ENCODE data around the gene GPHA2. TPM values are rescaled to one million over a fixed set of nuclear protein-coding genes. Genes with fewer than 3 reads are reported as not detected.

GPHA2 gene
- polyA plus RNA-seq, 1 of the 3 experiments (the other 2 are of a cell fraction): not detected

DNA sequence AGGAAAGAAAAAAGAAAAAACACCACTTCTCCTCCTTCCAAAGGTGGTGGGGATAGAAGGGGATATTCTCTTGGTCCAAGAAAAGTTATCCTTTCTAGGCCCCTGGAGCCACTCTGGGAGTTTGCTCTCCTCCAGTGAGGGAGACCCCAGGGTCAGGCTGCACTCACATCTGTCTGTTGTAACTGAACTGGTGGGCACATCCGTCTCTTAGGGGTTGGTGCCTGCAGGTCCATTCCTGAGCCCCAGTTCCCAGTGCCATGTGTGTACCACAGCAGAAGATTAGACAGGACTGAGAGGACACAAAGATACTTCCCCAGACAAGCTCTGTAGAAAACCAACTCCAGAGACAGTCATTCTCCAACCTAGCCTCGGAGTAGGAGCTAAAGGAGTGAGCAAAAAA is 15.6 kb downstream of the GPHA2 start:
- H3K36me3 ChIP-seq (replicated peaks in 1 of 2; ENCODE audit: control insufficient read depth in 1 of 2, insufficient read depth in 2 of 2, low read length in 1 of 2): no peaks in the 10 kb centered on the region
- no peaks in the 10 kb centered on the region for H3K9me2 ChIP-seq
- no peaks in the 10 kb centered on the region for H3F3A ChIP-seq (replicated peaks; ENCODE audit: insufficient read depth)
- no peak for DNase-seq
- H3K27ac ChIP-seq (ENCODE audit: low read depth in 2 of 2, low read length in 1 of 2): no peak overlapping the region
- POLR2A ChIA-PET: no interaction called here
- no peaks in the 10 kb centered on the region for H3K9me3 ChIP-seq
- peaks cover 22% of the 10 kb centered on the region; the same call in 1 of the 2 replicates for H3K79me2 ChIP-seq (ENCODE audit: insufficient read depth)
- 86% methylated on average over 1 of the region's 2 CpGs for WGBS (ENCODE audit: low lambda C conversion rate)
- no peak overlapping the region for H3K4me3 ChIP-seq (ENCODE audit: low read depth in 2 of 2, low read length in 1 of 2)
- no peak overlapping the region for H3K9ac ChIP-seq
- no peak overlapping the region for H3K4me2 ChIP-seq
- no peak for TF ChIP-seq ELF1 (IDR thresholded peaks at IDR 0.05)
- TF ChIP-seq, protein P1, sequence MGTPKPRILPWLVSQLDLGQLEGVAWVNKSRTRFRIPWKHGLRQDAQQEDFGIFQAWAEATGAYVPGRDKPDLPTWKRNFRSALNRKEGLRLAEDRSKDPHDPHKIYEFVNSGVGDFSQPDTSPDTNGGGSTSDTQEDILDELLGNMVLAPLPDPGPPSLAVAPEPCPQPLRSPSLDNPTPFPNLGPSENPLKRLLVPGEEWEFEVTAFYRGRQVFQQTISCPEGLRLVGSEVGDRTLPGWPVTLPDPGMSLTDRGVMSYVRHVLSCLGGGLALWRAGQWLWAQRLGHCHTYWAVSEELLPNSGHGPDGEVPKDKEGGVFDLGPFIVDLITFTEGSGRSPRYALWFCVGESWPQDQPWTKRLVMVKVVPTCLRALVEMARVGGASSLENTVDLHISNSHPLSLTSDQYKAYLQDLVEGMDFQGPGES (IDR thresholded peaks at IDR 0.05; ENCODE audit: low read depth, low read length): no peak
- no peak for TF ChIP-seq FOSL2 (IDR thresholded peaks at IDR 0.05; ENCODE audit: borderline replicate concordance, low read depth)
- TF ChIP-seq RXRA (IDR thresholded peaks at IDR 0.05; ENCODE audit: borderline replicate concordance, low read depth): no peak
- no peak for TF ChIP-seq GABPA (IDR thresholded peaks at IDR 0.05; ENCODE audit: low read depth)
- no peak for TF ChIP-seq TCF12 (IDR thresholded peaks at IDR 0.05)
- TF ChIP-seq, protein P2, sequence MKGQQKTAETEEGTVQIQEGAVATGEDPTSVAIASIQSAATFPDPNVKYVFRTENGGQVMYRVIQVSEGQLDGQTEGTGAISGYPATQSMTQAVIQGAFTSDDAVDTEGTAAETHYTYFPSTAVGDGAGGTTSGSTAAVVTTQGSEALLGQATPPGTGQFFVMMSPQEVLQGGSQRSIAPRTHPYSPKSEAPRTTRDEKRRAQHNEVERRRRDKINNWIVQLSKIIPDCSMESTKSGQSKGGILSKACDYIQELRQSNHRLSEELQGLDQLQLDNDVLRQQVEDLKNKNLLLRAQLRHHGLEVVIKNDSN (IDR thresholded peaks at IDR 0.05; ENCODE audit: borderline replicate concordance, low read depth): no peak
- TF ChIP-seq JUND (IDR thresholded peaks at IDR 0.05): no peak
- TF ChIP-seq EZH2phosphoT487 (IDR thresholded peaks at IDR 0.05; ENCODE audit: borderline replicate concordance, low read depth): no peak
- no peak for TF ChIP-seq POLR2AphosphoS5 (IDR thresholded peaks at IDR 0.05; ENCODE audit: low read depth, low read length)
- peaks cover 15 to 17% of the 10 kb centered on the region in 2 experiments; a peak in 3 of 4 replicates for H3K4me1 ChIP-seq (ENCODE audit: control insufficient read depth in 1 of 2, insufficient read depth in 2 of 2, low read depth in 1 of 2, low read length in 1 of 2)
- no peak overlapping the region for H2AFZ ChIP-seq (ENCODE audit: low read depth)
- no peaks in the 10 kb centered on the region for H3K27me3 ChIP-seq (ENCODE audit: insufficient read depth)
- CTCF ChIA-PET: interaction anchor here (1.2 to 2.2 kb wide), 2 partner anchors 26 to 32 kb away, joined by 4 to 5 read pairs; no protein-coding TSS in a partner anchor
- H4K20me1 ChIP-seq (ENCODE audit: insufficient read depth): no peaks in the 10 kb centered on the region

DNA sequence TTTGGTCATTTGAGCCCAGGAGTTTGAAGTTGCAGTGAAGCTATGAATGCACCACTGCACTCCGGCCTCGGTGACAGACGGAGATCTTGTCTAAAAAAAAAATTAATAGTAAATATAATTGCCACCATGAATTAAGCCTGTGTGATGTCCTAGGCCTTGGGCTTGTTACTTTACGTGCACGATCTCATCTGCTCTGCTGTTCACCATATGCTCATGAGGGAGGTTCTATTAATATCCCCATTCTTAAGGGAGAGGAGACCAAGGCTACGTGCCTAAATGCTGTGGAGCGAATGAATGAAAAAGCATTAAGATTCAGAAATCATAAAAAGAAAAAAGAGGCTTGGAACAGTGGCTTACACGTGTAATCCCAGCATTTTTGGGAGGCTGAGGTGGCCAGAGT is 16.1 kb downstream of the GPHA2 start:
- Histone ChIP-seq H4K20me1 (ENCODE audit: insufficient read depth) (no peaks in the 10 kb centered on the region), H3K9me3 (no peaks in the 10 kb centered on the region), H3K27ac (ENCODE audit: low read depth in 2 of 2, low read length in 1 of 2) (no peak overlapping the region), H3K36me3 (replicated peaks in 1 of 2; ENCODE audit: control insufficient read depth in 1 of 2, insufficient read depth in 2 of 2, low read length in 1 of 2) (no peaks in the 10 kb centered on the region), H3K9me2 (no peaks in the 10 kb centered on the region), H3K4me3 (ENCODE audit: low read depth in 2 of 2, low read length in 1 of 2) (no peak overlapping the region), H2AFZ (ENCODE audit: low read depth) (no peak overlapping the region), H3K4me1 (ENCODE audit: control insufficient read depth in 1 of 2, insufficient read depth in 2 of 2, low read depth in 1 of 2, low read length in 1 of 2) (peaks cover 15 to 17% of the 10 kb centered on the region in 2 experiments; a peak in 3 of 4 replicates), H3K9ac (no peak overlapping the region), H3K79me2 (ENCODE audit: insufficient read depth) (peaks cover 17% of the 10 kb centered on the region; the same call in 1 of the 2 replicates), H3F3A (replicated peaks; ENCODE audit: insufficient read depth) (no peaks in the 10 kb centered on the region), H3K27me3 (ENCODE audit: insufficient read depth) (no peaks in the 10 kb centered on the region), H3K4me2 (no peak overlapping the region)
- WGBS (ENCODE audit: low lambda C conversion rate): 89% methylated on average over 8 of the region's 8 CpGs
- ChIA-PET CTCF (interaction anchor here (1.0 to 2.2 kb wide), 4 partner anchors 26 to 79 kb away, joined by 3 to 5 read pairs (median 4); partner anchors contain the start of gene CDC42BPG), POLR2A (no interaction called here)
- DNase-seq: no peak
- TF ChIP-seq RCOR1 (IDR thresholded peaks at IDR 0.05; ENCODE audit: low read length) (no peak), CHD2 (IDR thresholded peaks at IDR 0.05; ENCODE audit: low read length, partially characterized antibody) (no peak), JUND (IDR thresholded peaks at IDR 0.05) (no peak), RXRA (IDR thresholded peaks at IDR 0.05; ENCODE audit: borderline replicate concordance, low read depth) (no peak), RFX5 (IDR thresholded peaks at IDR 0.05; ENCODE audit: low read length) (no peak), FOSL2 (IDR thresholded peaks at IDR 0.05; ENCODE audit: borderline replicate concordance, low read depth) (no peak), MXI1 (IDR thresholded peaks at IDR 0.05; ENCODE audit: low read depth, low read length) (no peak), MEF2A (IDR thresholded peaks at IDR 0.05; ENCODE audit: borderline replicate concordance, low read depth) (no peak), SIN3A (IDR thresholded peaks at IDR 0.05; ENCODE audit: borderline replicate concordance, low read depth, low read length) (no peak)
- TF ChIP-seq, protein P3, sequence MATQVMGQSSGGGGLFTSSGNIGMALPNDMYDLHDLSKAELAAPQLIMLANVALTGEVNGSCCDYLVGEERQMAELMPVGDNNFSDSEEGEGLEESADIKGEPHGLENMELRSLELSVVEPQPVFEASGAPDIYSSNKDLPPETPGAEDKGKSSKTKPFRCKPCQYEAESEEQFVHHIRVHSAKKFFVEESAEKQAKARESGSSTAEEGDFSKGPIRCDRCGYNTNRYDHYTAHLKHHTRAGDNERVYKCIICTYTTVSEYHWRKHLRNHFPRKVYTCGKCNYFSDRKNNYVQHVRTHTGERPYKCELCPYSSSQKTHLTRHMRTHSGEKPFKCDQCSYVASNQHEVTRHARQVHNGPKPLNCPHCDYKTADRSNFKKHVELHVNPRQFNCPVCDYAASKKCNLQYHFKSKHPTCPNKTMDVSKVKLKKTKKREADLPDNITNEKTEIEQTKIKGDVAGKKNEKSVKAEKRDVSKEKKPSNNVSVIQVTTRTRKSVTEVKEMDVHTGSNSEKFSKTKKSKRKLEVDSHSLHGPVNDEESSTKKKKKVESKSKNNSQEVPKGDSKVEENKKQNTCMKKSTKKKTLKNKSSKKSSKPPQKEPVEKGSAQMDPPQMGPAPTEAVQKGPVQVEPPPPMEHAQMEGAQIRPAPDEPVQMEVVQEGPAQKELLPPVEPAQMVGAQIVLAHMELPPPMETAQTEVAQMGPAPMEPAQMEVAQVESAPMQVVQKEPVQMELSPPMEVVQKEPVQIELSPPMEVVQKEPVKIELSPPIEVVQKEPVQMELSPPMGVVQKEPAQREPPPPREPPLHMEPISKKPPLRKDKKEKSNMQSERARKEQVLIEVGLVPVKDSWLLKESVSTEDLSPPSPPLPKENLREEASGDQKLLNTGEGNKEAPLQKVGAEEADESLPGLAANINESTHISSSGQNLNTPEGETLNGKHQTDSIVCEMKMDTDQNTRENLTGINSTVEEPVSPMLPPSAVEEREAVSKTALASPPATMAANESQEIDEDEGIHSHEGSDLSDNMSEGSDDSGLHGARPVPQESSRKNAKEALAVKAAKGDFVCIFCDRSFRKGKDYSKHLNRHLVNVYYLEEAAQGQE (IDR thresholded peaks at IDR 0.05; ENCODE audit: low read depth, low read length): no peak
- TF ChIP-seq, protein P4, sequence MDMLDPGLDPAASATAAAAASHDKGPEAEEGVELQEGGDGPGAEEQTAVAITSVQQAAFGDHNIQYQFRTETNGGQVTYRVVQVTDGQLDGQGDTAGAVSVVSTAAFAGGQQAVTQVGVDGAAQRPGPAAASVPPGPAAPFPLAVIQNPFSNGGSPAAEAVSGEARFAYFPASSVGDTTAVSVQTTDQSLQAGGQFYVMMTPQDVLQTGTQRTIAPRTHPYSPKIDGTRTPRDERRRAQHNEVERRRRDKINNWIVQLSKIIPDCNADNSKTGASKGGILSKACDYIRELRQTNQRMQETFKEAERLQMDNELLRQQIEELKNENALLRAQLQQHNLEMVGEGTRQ (IDR thresholded peaks at IDR 0.05; ENCODE audit: borderline replicate concordance, low read depth, low read length): no peak
- TF ChIP-seq, protein P1 (IDR thresholded peaks at IDR 0.05; ENCODE audit: low read depth, low read length): no peak
- TF ChIP-seq, protein P5, sequence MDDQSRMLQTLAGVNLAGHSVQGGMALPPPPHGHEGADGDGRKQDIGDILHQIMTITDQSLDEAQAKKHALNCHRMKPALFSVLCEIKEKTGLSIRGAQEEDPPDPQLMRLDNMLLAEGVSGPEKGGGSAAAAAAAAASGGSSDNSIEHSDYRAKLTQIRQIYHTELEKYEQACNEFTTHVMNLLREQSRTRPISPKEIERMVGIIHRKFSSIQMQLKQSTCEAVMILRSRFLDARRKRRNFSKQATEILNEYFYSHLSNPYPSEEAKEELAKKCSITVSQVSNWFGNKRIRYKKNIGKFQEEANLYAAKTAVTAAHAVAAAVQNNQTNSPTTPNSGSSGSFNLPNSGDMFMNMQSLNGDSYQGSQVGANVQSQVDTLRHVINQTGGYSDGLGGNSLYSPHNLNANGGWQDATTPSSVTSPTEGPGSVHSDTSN (IDR thresholded peaks at IDR 0.05): no peak
